Activated naive CD4-positive, alpha-beta T cell treated with anti-CD3 and anti-CD28 coated beads, Interleukin-2, amount 50 U/mL, for 24 hours (primary cell): ENCODE data around the gene CPSF4.
"Not testable (repeated sequence)": the region's sequence is repeated elsewhere in the genome, so short reads cannot be mapped to it uniquely, and the experiment has no call there.

ENCODE experiments used
- H3K27ac Mint-ChIP-seq: one replicate; pipeline ENCODE4 v1.8.0; 2021; ENCODE audit warnings: mild to moderate bottlenecking, mixed read lengths
- H3K27me3 Mint-ChIP-seq: one replicate; pipeline ENCODE4 v1.8.0; 2021; ENCODE audit warnings: mixed read lengths
- H3K36me3 Mint-ChIP-seq: one replicate; pipeline ENCODE4 v1.8.0; 2021; ENCODE audit warnings: mixed read lengths
- H3K4me1 Mint-ChIP-seq: one replicate; pipeline ENCODE4 v1.8.0; 2021; ENCODE audit warnings: mixed read lengths
- H3K4me3 Mint-ChIP-seq: one replicate; pipeline ENCODE4 v1.8.0; 2021; ENCODE audit warnings: mild to moderate bottlenecking, mixed read lengths
- H3K9me3 Mint-ChIP-seq: one replicate; pipeline ENCODE4 v1.8.0; 2021; ENCODE audit warnings: mixed read lengths

CPSF4 gene

GRCh38 chr7:99403764-99404163 lies 35.0 kb upstream of the CPSF4 start:
- Mint-ChIP-seq H3K27me3 (no peaks in the 10 kb centered on the region), H3K36me3 (peaks cover 21% of the 10 kb centered on the region), H3K4me1 (peaks cover 32% of the 10 kb centered on the region), H3K27ac (no peak overlapping the region), H3K9me3 (no peaks in the 10 kb centered on the region), H3K4me3 (no peak overlapping the region)

- H3K36me3 Mint-ChIP-seq = peaks cover 19% of the 10 kb centered on the region
These were observed 34.3 kb upstream of the CPSF4 start for GRCh38 chr7:99404235-99404976.

GRCh38 chr7:99404977-99405320 lies 33.8 kb upstream of the CPSF4 start:
- Mint-ChIP-seq H3K27ac (no peak overlapping the region), H3K36me3 (peaks cover 21% of the 10 kb centered on the region), H3K9me3 (no peaks in the 10 kb centered on the region), H3K4me1 (peaks cover 37% of the 10 kb centered on the region), H3K27me3 (no peaks in the 10 kb centered on the region), H3K4me3 (no peak overlapping the region)

More at GRCh38 chr7:99404235-99404976, 34.3 kb upstream of the CPSF4 start:
- no peaks in the 10 kb centered on the region for H3K9me3 Mint-ChIP-seq
- peaks cover 32% of the 10 kb centered on the region for H3K4me1 Mint-ChIP-seq
- no peaks in the 10 kb centered on the region for H3K27me3 Mint-ChIP-seq
- H3K27ac Mint-ChIP-seq = peak overlapping the region; percentile 55
- no peak overlapping the region for H3K4me3 Mint-ChIP-seq

GRCh38 chr7:99406557-99406956 lies 32.2 kb upstream of the CPSF4 start:
- peaks cover 18% of the 10 kb centered on the region for H3K36me3 Mint-ChIP-seq
- H3K27ac Mint-ChIP-seq = no peak overlapping the region
- H3K27me3 Mint-ChIP-seq = no peaks in the 10 kb centered on the region
- H3K4me3 Mint-ChIP-seq = peak overlapping the region; percentile 96
- H3K4me1 Mint-ChIP-seq = peaks cover 50% of the 10 kb centered on the region
- no peaks in the 10 kb centered on the region for H3K9me3 Mint-ChIP-seq

GRCh38 chr7:99407872-99408378 lies 30.8 kb upstream of the CPSF4 start:
- Mint-ChIP-seq H3K27ac (peak overlapping the region; percentile 93), H3K4me1 (peaks cover 50% of the 10 kb centered on the region), H3K4me3 (peak overlapping the region; percentile 96), H3K36me3 (peaks cover 18% of the 10 kb centered on the region), H3K9me3 (no peaks in the 10 kb centered on the region), H3K27me3 (no peaks in the 10 kb centered on the region)

GRCh38 chr7:99408379-99409191 lies 30.2 kb upstream of the CPSF4 start, which contains the start of the genes BUD31 and PDAP1:
Gene BUD31 (plus strand): TSS chr7:99408969. CDS start chr7:99411093, 2,124 bp downstream.
Gene PDAP1 (minus strand): TSS chr7:99408597. CDS start chr7:99408548, 49 bp downstream.
- Mint-ChIP-seq H3K9me3 (no peaks in the 10 kb centered on the region), H3K4me1 (peaks cover 49% of the 10 kb centered on the region), H3K4me3 (peak within 1 kb of the TSS; percentile 96), H3K36me3 (peaks cover 13% of the 10 kb centered on the region), H3K27ac (peak within 1 kb of the TSS; percentile 93), H3K27me3 (no peaks in the 10 kb centered on the region)

- H3K4me1 Mint-ChIP-seq = peaks cover 43% of the 10 kb centered on the region
- H3K9me3 Mint-ChIP-seq = no peaks in the 10 kb centered on the region
- H3K27ac Mint-ChIP-seq = peak overlapping the region; percentile 93
- no peaks in the 10 kb centered on the region for H3K27me3 Mint-ChIP-seq
- H3K36me3 Mint-ChIP-seq = peaks cover 8% of the 10 kb centered on the region
- H3K4me3 Mint-ChIP-seq = peak overlapping the region; percentile 96
These were observed 29.6 kb upstream of the CPSF4 start for GRCh38 chr7:99409192-99409572.

- Mint-ChIP-seq H3K4me1 (peaks cover 39% of the 10 kb centered on the region), H3K4me3 (peak overlapping the region; percentile 96), H3K27ac (peak overlapping the region; percentile 93), H3K27me3 (no peaks in the 10 kb centered on the region), H3K36me3 (peaks cover 10% of the 10 kb centered on the region), H3K9me3 (no peaks in the 10 kb centered on the region)
These were observed 28.9 kb upstream of the CPSF4 start for GRCh38 chr7:99409806-99410205.

- H3K27ac Mint-ChIP-seq = peak overlapping the region; percentile 35
- no peaks in the 10 kb centered on the region for H3K27me3 Mint-ChIP-seq
- H3K4me1 Mint-ChIP-seq = peaks cover 41% of the 10 kb centered on the region
- H3K9me3 Mint-ChIP-seq = no peaks in the 10 kb centered on the region
- H3K36me3 Mint-ChIP-seq = peaks cover 14% of the 10 kb centered on the region
- peak overlapping the region; percentile 96 for H3K4me3 Mint-ChIP-seq
These were observed 28.1 kb upstream of the CPSF4 start for GRCh38 chr7:99410635-99411034.

GRCh38 chr7:99415513-99416127 lies 23.1 kb upstream of the CPSF4 start:
- H3K9me3 Mint-ChIP-seq, H3K27me3 Mint-ChIP-seq, H3K4me3 Mint-ChIP-seq, H3K27ac Mint-ChIP-seq: not testable (repeated sequence)
- H3K36me3 Mint-ChIP-seq = peaks cover 16% of the 10 kb centered on the region
- H3K4me1 Mint-ChIP-seq = peaks cover 21% of the 10 kb centered on the region

- no peaks in the 10 kb centered on the region for H3K27me3 Mint-ChIP-seq
- H3K27ac Mint-ChIP-seq = no peak overlapping the region
- no peaks in the 10 kb centered on the region for H3K9me3 Mint-ChIP-seq
- peaks cover 8% of the 10 kb centered on the region for H3K4me1 Mint-ChIP-seq
- no peak overlapping the region for H3K4me3 Mint-ChIP-seq
- H3K36me3 Mint-ChIP-seq = peaks cover 20% of the 10 kb centered on the region
These were observed 20.5 kb upstream of the CPSF4 start for GRCh38 chr7:99418260-99418659.

- Mint-ChIP-seq H3K36me3 (peaks cover 21% of the 10 kb centered on the region), H3K27ac (no peak overlapping the region), H3K9me3 (no peaks in the 10 kb centered on the region), H3K4me3 (no peak overlapping the region), H3K27me3 (no peaks in the 10 kb centered on the region), H3K4me1 (peaks cover 7% of the 10 kb centered on the region)
These were observed 19.3 kb upstream of the CPSF4 start for GRCh38 chr7:99419323-99420021.

- H3K36me3 Mint-ChIP-seq = peaks cover 15% of the 10 kb centered on the region
- H3K27me3 Mint-ChIP-seq = no peaks in the 10 kb centered on the region
- peaks cover 4% of the 10 kb centered on the region for H3K4me1 Mint-ChIP-seq
- no peak overlapping the region for H3K4me3 Mint-ChIP-seq
- no peak overlapping the region for H3K27ac Mint-ChIP-seq
- H3K9me3 Mint-ChIP-seq = no peaks in the 10 kb centered on the region
These were observed 18.5 kb upstream of the CPSF4 start for GRCh38 chr7:99420213-99420612.

GRCh38 chr7:99420986-99421385 lies 17.8 kb upstream of the CPSF4 start:
- H3K4me3 Mint-ChIP-seq = no peak overlapping the region
- H3K4me1 Mint-ChIP-seq = peaks cover 2% of the 10 kb centered on the region
- H3K27ac Mint-ChIP-seq = no peak overlapping the region
- H3K27me3 Mint-ChIP-seq = no peaks in the 10 kb centered on the region
- peaks cover 13% of the 10 kb centered on the region for H3K36me3 Mint-ChIP-seq
- H3K9me3 Mint-ChIP-seq = no peaks in the 10 kb centered on the region

GRCh38 chr7:99422186-99422585 lies 16.6 kb upstream of the CPSF4 start:
- peaks cover 11% of the 10 kb centered on the region for H3K36me3 Mint-ChIP-seq
- H3K9me3 Mint-ChIP-seq = no peaks in the 10 kb centered on the region
- H3K27ac Mint-ChIP-seq = no peak overlapping the region
- H3K4me1 Mint-ChIP-seq = no peaks in the 10 kb centered on the region
- H3K4me3 Mint-ChIP-seq = no peak overlapping the region
- H3K27me3 Mint-ChIP-seq = no peaks in the 10 kb centered on the region
